ENCODE results near the gene DLEU7. TPM values are rescaled to one million over a fixed set of nuclear protein-coding genes. Genes with fewer than 3 reads are reported as not detected.

Gene DLEU7
- total RNA-seq, 1 experiment from 2014 or later, result 3.6 TPM

- no peak for TF ChIP-seq ZNF281 (CRISPR knock-in tag; IDR thresholded peaks at IDR 0.05)
- TF ChIP-seq CDX4 (CRISPR knock-in tag; IDR thresholded peaks at IDR 0.05; ENCODE audit: borderline replicate concordance), result no peak
These were observed 47.0 kb downstream of the DLEU7 start (continued) for GRCh38 chr13:50796463-50796862.

- Mint-ChIP-seq H3K9me3 (peaks cover 16% of the 10 kb centered on the region), H3K4me1 (no peaks in the 10 kb centered on the region), H3K27ac (no peak overlapping the region), H3K4me3 (no peak overlapping the region), H3K36me3 (no peaks in the 10 kb centered on the region), H3K27me3 (ENCODE audit: low read depth) (no peaks in the 10 kb centered on the region)
- POLR2A ChIA-PET, result no interaction called here
- no peak for ATAC-seq
- CTCF ChIA-PET, result no interaction called here
- DNase-seq (ENCODE audit: low spot score), result no peak
- TF ChIP-seq GABPB1 (CRISPR knock-in tag; IDR thresholded peaks at IDR 0.05), result no peak
- no peak for TF ChIP-seq IRF2 (CRISPR knock-in tag; IDR thresholded peaks at IDR 0.05; ENCODE audit: borderline replicate concordance, low read depth)
- TF ChIP-seq, protein P1, sequence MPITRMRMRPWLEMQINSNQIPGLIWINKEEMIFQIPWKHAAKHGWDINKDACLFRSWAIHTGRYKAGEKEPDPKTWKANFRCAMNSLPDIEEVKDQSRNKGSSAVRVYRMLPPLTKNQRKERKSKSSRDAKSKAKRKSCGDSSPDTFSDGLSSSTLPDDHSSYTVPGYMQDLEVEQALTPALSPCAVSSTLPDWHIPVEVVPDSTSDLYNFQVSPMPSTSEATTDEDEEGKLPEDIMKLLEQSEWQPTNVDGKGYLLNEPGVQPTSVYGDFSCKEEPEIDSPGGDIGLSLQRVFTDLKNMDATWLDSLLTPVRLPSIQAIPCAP (CRISPR knock-in tag; IDR thresholded peaks at IDR 0.05), result no peak
- TF ChIP-seq CREB1 (CRISPR knock-in tag; IDR thresholded peaks at IDR 0.05), result no peak
- TF ChIP-seq ZNF281 (CRISPR knock-in tag; IDR thresholded peaks at IDR 0.05), result no peak
- no peak for TF ChIP-seq NFYB (CRISPR knock-in tag; conservative IDR thresholded peaks at IDR 0.05; ENCODE audit: low read depth)
- no peak for TF ChIP-seq RORB (CRISPR knock-in tag; IDR thresholded peaks at IDR 0.05)
- TF ChIP-seq, protein P2, sequence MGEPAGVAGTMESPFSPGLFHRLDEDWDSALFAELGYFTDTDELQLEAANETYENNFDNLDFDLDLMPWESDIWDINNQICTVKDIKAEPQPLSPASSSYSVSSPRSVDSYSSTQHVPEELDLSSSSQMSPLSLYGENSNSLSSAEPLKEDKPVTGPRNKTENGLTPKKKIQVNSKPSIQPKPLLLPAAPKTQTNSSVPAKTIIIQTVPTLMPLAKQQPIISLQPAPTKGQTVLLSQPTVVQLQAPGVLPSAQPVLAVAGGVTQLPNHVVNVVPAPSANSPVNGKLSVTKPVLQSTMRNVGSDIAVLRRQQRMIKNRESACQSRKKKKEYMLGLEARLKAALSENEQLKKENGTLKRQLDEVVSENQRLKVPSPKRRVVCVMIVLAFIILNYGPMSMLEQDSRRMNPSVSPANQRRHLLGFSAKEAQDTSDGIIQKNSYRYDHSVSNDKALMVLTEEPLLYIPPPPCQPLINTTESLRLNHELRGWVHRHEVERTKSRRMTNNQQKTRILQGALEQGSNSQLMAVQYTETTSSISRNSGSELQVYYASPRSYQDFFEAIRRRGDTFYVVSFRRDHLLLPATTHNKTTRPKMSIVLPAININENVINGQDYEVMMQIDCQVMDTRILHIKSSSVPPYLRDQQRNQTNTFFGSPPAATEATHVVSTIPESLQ (CRISPR knock-in tag; IDR thresholded peaks at IDR 0.05), result no peak
- TF ChIP-seq, protein P3, sequence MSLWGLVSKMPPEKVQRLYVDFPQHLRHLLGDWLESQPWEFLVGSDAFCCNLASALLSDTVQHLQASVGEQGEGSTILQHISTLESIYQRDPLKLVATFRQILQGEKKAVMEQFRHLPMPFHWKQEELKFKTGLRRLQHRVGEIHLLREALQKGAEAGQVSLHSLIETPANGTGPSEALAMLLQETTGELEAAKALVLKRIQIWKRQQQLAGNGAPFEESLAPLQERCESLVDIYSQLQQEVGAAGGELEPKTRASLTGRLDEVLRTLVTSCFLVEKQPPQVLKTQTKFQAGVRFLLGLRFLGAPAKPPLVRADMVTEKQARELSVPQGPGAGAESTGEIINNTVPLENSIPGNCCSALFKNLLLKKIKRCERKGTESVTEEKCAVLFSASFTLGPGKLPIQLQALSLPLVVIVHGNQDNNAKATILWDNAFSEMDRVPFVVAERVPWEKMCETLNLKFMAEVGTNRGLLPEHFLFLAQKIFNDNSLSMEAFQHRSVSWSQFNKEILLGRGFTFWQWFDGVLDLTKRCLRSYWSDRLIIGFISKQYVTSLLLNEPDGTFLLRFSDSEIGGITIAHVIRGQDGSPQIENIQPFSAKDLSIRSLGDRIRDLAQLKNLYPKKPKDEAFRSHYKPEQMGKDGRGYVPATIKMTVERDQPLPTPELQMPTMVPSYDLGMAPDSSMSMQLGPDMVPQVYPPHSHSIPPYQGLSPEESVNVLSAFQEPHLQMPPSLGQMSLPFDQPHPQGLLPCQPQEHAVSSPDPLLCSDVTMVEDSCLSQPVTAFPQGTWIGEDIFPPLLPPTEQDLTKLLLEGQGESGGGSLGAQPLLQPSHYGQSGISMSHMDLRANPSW (CRISPR knock-in tag; conservative IDR thresholded peaks at IDR 0.05; ENCODE audit: low read depth), result no peak
- no peak for TF ChIP-seq JUN (CRISPR knock-in tag; IDR thresholded peaks at IDR 0.05)
- no peak for TF ChIP-seq MXD4 (CRISPR knock-in tag; IDR thresholded peaks at IDR 0.05; ENCODE audit: borderline replicate concordance)
- no peak for TF ChIP-seq MYBL2 (CRISPR knock-in tag; IDR thresholded peaks at IDR 0.05)
- no peak for TF ChIP-seq ZNF425 (CRISPR knock-in tag; conservative IDR thresholded peaks at IDR 0.05)
- no peak for TF ChIP-seq FOXP1 (CRISPR knock-in tag; IDR thresholded peaks at IDR 0.05; ENCODE audit: borderline replicate concordance)
- TF ChIP-seq, protein P4, sequence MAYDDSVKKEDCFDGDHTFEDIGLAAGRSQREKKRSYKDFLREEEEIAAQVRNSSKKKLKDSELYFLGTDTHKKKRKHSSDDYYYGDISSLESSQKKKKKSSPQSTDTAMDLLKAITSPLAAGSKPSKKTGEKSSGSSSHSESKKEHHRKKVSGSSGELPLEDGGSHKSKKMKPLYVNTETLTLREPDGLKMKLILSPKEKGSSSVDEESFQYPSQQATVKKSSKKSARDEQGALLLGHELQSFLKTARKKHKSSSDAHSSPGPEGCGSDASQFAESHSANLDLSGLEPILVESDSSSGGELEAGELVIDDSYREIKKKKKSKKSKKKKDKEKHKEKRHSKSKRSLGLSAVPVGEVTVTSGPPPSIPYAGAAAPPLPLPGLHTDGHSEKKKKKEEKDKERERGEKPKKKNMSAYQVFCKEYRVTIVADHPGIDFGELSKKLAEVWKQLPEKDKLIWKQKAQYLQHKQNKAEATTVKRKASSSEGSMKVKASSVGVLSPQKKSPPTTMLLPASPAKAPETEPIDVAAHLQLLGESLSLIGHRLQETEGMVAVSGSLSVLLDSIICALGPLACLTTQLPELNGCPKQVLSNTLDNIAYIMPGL (CRISPR knock-in tag; IDR thresholded peaks at IDR 0.05), result no peak
- TF ChIP-seq, protein P5, sequence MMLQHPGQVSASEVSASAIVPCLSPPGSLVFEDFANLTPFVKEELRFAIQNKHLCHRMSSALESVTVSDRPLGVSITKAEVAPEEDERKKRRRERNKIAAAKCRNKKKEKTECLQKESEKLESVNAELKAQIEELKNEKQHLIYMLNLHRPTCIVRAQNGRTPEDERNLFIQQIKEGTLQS (CRISPR knock-in tag; conservative IDR thresholded peaks at IDR 0.05), result no peak
These were observed 49.3 kb downstream of the DLEU7 start for GRCh38 chr13:50794226-50794625.
